CD4-positive, alpha-beta T cell treated with Interleukin-2 at 100 ng/mL for 4 hours (primary cell): Measurements from ENCODE around the gene MYH7.

Experiments
- DNase-seq: peaks from one replicate; pipeline ENCODE4 v3.0.0-alpha.2; 2020; ENCODE audit warnings: low spot score

MYH7 gene

GRCh38 chr14:23370221-23370620, 65.2 kb downstream of the MYH7 start:
- no peak for DNase-seq

DNA sequence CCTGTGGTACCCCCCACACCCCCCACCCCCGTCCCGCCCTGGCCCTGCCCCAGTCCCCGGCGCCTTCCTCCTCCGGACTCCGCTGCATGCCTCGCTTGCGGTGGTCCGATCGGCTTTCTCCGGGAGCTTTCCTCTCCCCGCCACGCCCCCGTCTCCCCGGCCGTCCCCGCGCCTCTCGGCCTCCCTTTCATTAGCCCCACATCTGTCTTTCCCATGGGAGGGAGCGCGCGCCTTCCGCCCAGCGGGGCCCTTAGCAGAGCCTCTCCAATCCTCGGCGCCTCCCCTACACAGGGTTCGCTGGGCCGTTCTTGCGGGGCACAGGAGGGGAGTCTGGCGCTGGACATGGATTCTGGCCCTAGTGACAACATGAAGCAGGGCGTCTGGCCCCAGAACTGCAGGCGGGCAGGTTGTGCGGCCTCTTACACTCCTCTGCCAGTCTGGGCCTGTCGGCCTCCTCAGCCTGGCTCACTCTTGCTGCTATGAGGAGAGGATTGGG, 69.0 kb downstream of the MYH7 start:
- no peak for DNase-seq

DNA sequence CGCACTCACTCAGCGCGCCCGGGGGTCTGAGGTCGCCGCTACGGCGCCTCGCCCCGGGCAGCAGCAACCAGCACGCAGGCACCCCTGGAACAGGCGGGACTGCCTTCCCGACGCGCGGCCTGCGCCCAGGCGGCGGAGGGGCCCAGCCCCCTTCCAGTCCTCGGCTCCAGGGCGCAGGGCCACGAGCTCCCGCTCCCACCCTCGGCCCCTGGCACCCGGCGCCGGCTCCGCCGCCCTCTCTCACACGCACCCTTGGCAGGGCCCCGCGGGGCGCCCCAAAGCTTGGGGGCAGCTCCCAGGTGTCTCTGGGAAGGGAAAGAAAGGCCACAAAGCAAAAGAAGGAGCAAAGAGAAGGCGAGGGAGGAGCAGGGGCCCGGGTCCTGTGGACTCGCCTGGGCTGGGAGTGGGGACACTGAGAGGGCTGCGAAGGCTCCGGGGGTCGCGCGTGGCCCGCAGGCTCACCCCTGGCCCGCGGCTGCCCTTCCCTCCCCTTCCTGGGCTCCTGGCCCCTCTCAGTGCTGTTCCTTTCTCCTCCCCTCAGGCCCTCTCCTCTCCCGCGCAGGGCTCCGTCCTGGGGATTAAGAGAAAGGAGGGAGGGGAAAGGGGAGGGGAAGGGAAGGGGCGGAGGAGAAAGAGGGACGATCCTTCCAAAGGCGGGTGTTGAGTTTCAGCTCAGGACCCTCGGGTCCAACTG, 69.6 kb downstream of the MYH7 start:
- no peak for DNase-seq

DNA sequence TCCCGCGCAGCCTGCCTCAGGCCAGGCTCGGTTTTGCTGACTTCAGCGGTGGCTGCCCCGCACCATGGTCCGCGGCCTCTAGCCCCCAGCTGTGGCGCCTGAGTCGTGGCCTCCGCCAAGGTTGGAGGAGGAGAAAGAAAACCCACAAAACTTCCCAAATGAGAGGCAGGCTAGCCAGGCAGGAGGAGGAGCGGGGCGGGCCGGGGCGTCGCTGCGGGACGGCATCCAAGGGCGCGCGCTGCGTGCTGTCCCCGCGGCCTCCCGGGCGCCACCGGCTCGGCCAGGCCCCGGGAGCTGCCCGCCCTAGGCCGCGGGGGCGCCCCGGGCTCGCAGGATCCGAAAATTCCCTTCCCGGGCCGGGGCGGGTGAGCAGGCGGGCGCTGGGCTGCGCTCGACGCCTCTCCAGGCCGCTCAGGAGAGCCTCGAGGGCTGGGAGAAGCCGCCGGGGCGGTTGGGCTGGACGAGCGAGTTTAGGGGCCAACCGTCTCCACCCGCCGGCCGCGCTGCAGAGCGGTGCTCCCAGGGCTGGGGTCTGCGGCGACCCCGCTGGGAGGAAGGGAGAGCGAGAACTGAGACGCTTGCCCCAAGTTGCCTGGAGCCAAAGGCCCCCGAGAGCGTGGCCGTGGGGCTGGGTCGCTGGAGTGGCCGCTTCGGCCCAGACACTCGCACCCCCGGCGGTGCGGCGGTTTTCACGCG, 70.3 kb downstream of the MYH7 start, which contains the start of gene EFS:
TSS of gene EFS (minus strand) at position 137 of the 696 bp plus-strand sequence. CDS start 147 bp downstream, outside the sequence.
- no peak for DNase-seq

DNA sequence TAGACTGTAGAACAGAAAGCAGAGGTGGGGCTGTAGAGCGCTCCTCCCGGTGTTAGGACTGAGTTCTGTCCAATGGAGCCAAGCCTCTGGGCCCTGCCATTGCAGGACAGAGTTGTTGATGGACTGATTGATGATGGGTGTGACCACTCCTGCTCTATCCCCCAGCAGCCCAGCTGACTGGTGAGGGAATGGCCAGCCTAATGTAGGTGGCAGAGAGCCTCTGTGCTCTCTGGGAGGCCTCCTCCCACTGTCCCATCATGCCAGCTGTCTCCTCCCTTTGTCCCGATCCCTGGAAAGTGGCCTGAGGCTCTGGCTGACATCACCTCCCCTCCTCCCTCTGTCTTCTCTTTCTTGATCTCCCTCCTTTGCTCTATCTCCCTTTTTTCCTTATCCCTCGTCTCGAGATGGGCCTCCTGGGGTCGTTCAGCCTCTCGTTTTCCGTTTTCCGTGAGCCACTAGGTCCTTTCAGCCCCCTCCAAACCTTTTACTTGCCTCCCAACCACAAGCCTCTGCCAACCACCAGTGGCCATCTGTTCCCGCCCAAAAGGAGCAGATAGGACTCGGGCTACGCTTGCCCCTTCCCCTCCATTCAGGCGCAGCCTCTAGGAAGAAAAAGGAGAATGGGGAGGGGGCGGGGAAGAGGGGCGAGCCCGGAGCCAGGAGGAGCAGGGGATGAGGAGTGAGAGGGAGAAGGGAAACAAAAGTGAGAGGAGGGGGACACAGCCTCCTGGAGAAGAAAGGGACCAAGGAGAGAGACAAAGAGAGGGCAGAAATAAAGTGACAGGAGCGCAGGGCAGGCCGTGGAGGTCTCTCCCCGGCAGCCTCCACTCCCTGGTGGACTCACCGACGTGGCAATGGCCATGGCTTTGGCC, 71.1 kb downstream of the MYH7 start:
- DNase-seq, result no peak
